Endothelial cell of umbilical vein (primary cell): Measurements from ENCODE around the gene CLDN3.

Experiments
- CTCF ChIP-seq, 2 donors: IDR thresholded peaks; 1 replicate in 1 of 2; 2 replicates in 1 of 2; pipeline ENCODE4 v1.5.1; 2011; ENCODE audit warnings: low read length in 2 of 2, mild to moderate bottlenecking in 2 of 2, moderate library complexity in 2 of 2, control low read depth in 1 of 2, inconsistent platforms in 1 of 2, low read depth in 1 of 2; ENCODE audit not compliant: insufficient read depth in 1 of 2; ENCODE audit errors: extremely low read depth in 1 of 2
- EZH2 ChIP-seq: IDR thresholded peaks from 2 replicates; pipeline ENCODE4 v1.6.1; 2012; ENCODE audit warnings: borderline replicate concordance, low read depth, mild to moderate bottlenecking, moderate library complexity, low read length, inconsistent platforms; ENCODE audit not compliant: severe bottlenecking
- FOS ChIP-seq: IDR thresholded peaks from 2 replicates; pipeline ENCODE4 v1.6.1; 2011; ENCODE audit warnings: mild to moderate bottlenecking, low read length, moderate library complexity, borderline replicate concordance; ENCODE audit not compliant: insufficient read depth
- GATA2 ChIP-seq: IDR thresholded peaks from 2 replicates; pipeline ENCODE4 v1.7.0; 2011; ENCODE audit warnings: low read depth, mild to moderate bottlenecking, moderate library complexity, mixed read lengths, low read length; ENCODE audit not compliant: insufficient read length, insufficient read depth
- JUN ChIP-seq: IDR thresholded peaks from 2 replicates; pipeline ENCODE4 v1.6.1; 2011; ENCODE audit warnings: borderline replicate concordance, low read depth; ENCODE audit not compliant: insufficient read length, insufficient read depth
- MAX ChIP-seq: IDR thresholded peaks from 2 replicates; pipeline ENCODE4 v1.6.1; 2011; ENCODE audit not compliant: insufficient read depth, insufficient read length
- MYC ChIP-seq: IDR thresholded peaks from one replicate; pipeline ENCODE4 v1.6.1; 2011; ENCODE audit warnings: mild to moderate bottlenecking, low read depth, low read length
- POLR2A ChIP-seq: IDR thresholded peaks from 2 replicates; pipeline ENCODE4 v1.6.1; 2012; ENCODE audit warnings: low read depth, mild to moderate bottlenecking, control low read depth, low read length
- POLR2AphosphoS5 ChIP-seq: IDR thresholded peaks from 2 replicates; pipeline ENCODE4 v1.6.1; 2012; ENCODE audit warnings: low read depth, mild to moderate bottlenecking, control low read depth, low read length, moderate library complexity; ENCODE audit not compliant: insufficient read depth

GRCh38 chr7:73736885-73737284, 33.2 kb downstream of the CLDN3 start:
- TF ChIP-seq CTCF (IDR thresholded peaks at IDR 0.05; ENCODE audit: extremely low read depth in 1 of 2, insufficient read depth in 1 of 2, low read depth in 1 of 2, low read length in 2 of 2) = no peak
- TF ChIP-seq MAX = no peak
- TF ChIP-seq EZH2 = no peak
- TF ChIP-seq POLR2AphosphoS5 = no peak
- TF ChIP-seq JUN = no peak
- no peak for TF ChIP-seq MYC
- TF ChIP-seq GATA2 = no peak
- TF ChIP-seq POLR2A = no peak
- TF ChIP-seq FOS = no peak
